GM18519 (cell line): ENCODE data around the gene TMF1.
A peak's percentile ranks its signal among the peaks of the same experiment; 100 is the strongest.

ENCODE experiments used
- ATAC-seq: cut with Tn5 transposase; IDR thresholded peaks from one replicate; pipeline ENCODE4 v1.9.1; 2021; ENCODE audit warnings: mild to moderate bottlenecking, moderate library complexity; ENCODE audit not compliant: unreplicated experiment, low FRiP score

TMF1 gene

GRCh38 chr3:68984011-68984530 lies 68.1 kb downstream of the TMF1 start:
- ATAC-seq, result no peak

GRCh38 chr3:68977486-68978167 lies 74.5 kb downstream of the TMF1 start:
- ATAC-seq, result no peak

GRCh38 chr3:68974711-68975110 lies 77.4 kb downstream of the TMF1 start:
- ATAC-seq, result no peak

GRCh38 chr3:68973639-68974038 lies 78.5 kb downstream of the TMF1 start:
- no peak for ATAC-seq

- peak; percentile 96 for ATAC-seq
These were observed 79.7 kb downstream of the TMF1 start for GRCh38 chr3:68972358-68972979.
